Trophoblast cell (in vitro differentiated cells and primary cell): ENCODE results near the gene DHH.

ENCODE experiments used
- DNase-seq, 2 donors: peaks; one replicate each; pipeline ENCODE4 v3.0.0-alpha.2; 2016
- H2AFZ ChIP-seq: 2 replicates; pipeline ENCODE4 v1.6.1; 2013; ENCODE audit warnings: low read length, moderate library complexity, mild to moderate bottlenecking; ENCODE audit not compliant: insufficient read depth, poor library complexity
- H2AK5ac ChIP-seq: 2 replicates; pipeline ENCODE4 v1.6.1; 2013; ENCODE audit warnings: mild to moderate bottlenecking, low read length
- H2BK120ac ChIP-seq: 2 replicates; pipeline ENCODE4 v1.6.1; 2013; ENCODE audit warnings: low read length, mild to moderate bottlenecking, moderate library complexity; ENCODE audit not compliant: insufficient read depth, poor library complexity
- H2BK12ac ChIP-seq: 2 replicates; pipeline ENCODE4 v1.6.1; 2013; ENCODE audit warnings: mild to moderate bottlenecking, low read length, moderate library complexity
- H2BK5ac ChIP-seq: 2 replicates; pipeline ENCODE4 v1.6.1; 2013; ENCODE audit warnings: low read length, low read depth, moderate library complexity, mild to moderate bottlenecking; ENCODE audit not compliant: poor library complexity
- H3K14ac ChIP-seq: 2 replicates; pipeline ENCODE4 v1.6.1; 2013; ENCODE audit warnings: mild to moderate bottlenecking, low read length
- H3K18ac ChIP-seq: 2 replicates; pipeline ENCODE4 v1.6.1; 2013; ENCODE audit warnings: mild to moderate bottlenecking, low read length
- H3K23ac ChIP-seq: 2 replicates; pipeline ENCODE4 v1.6.1; 2013; ENCODE audit warnings: low read length
- H3K27ac ChIP-seq: 2 replicates; pipeline ENCODE4 v1.5.1; 2013; ENCODE audit warnings: low read depth, mild to moderate bottlenecking, inconsistent platforms, low read length, moderate library complexity
- H3K27me3 ChIP-seq: 2 replicates; pipeline ENCODE4 v1.6.1; 2013; ENCODE audit warnings: inconsistent platforms, mild to moderate bottlenecking, low read length, moderate library complexity; ENCODE audit not compliant: insufficient read depth
- H3K36me3 ChIP-seq, 2 experiments: 1 replicate in 1 of 2; 2 replicates in 1 of 2; pipeline ENCODE4 v1.6.1; 2013; ENCODE audit warnings: low read length in 2 of 2, mild to moderate bottlenecking in 2 of 2, moderate library complexity in 1 of 2; ENCODE audit not compliant: insufficient read depth in 2 of 2, control insufficient read depth in 1 of 2
- H3K4ac ChIP-seq: 2 replicates; pipeline ENCODE4 v1.6.1; 2013; ENCODE audit warnings: low read depth, mild to moderate bottlenecking, low read length, moderate library complexity
- H3K4me1 ChIP-seq, 2 experiments: 1 replicate in 1 of 2; 2 replicates in 1 of 2; pipeline ENCODE4 v1.6.1; 2013; ENCODE audit warnings: low read length in 2 of 2, mild to moderate bottlenecking in 2 of 2, moderate library complexity in 1 of 2; ENCODE audit not compliant: insufficient read depth in 2 of 2, control insufficient read depth in 1 of 2
- H3K4me2 ChIP-seq: 2 replicates; pipeline ENCODE4 v1.6.1; 2013; ENCODE audit warnings: inconsistent platforms, mild to moderate bottlenecking, low read length, moderate library complexity
- H3K4me3 ChIP-seq: 2 replicates; pipeline ENCODE4 v1.5.1; 2013; ENCODE audit warnings: mild to moderate bottlenecking, low read depth, low read length, inconsistent platforms
- H3K79me1 ChIP-seq: one replicate; pipeline ENCODE4 v1.6.1; 2013; ENCODE audit warnings: low read length
- H3K79me2 ChIP-seq: 2 replicates; pipeline ENCODE4 v1.6.1; 2013; ENCODE audit warnings: low read length, mild to moderate bottlenecking; ENCODE audit not compliant: control insufficient read depth, insufficient read depth, poor library complexity
- H3K9ac ChIP-seq: 2 replicates; pipeline ENCODE4 v1.6.1; 2013; ENCODE audit warnings: mild to moderate bottlenecking, low read length
- H3K9me3 ChIP-seq: 2 replicates; pipeline ENCODE4 v1.6.1; 2013; ENCODE audit warnings: low read depth, mild to moderate bottlenecking, control low read depth, inconsistent platforms, low read length; ENCODE audit not compliant: insufficient read depth
- H4K12ac ChIP-seq: 2 replicates; pipeline ENCODE4 v1.6.1; 2013; ENCODE audit warnings: low read depth, mild to moderate bottlenecking, low read length, moderate library complexity
- H4K8ac ChIP-seq: 2 replicates; pipeline ENCODE4 v1.6.1; 2013; ENCODE audit warnings: low read depth, mild to moderate bottlenecking, low read length, moderate library complexity
- H4K91ac ChIP-seq: one replicate; pipeline ENCODE4 v1.6.1; 2013; ENCODE audit warnings: low read depth, mild to moderate bottlenecking, low read length, moderate library complexity
- WGBS: extraction: QIAGEN DNeasy Blood & Tissue Kit; methylation state at CpG from one replicate; pipeline ENCODE4 v1.1.7; 2013; ENCODE audit warnings: missing lambda C conversion rate; ENCODE audit not compliant: insufficient read length, insufficient coverage; ENCODE audit errors: extremely low coverage; 5-methylcytosine and 5-hydroxymethylcytosine counted together

Gene DHH

GRCh38 chr12:49058366-49059044, 36.1 kb downstream of the DHH start:
- H3K79me2 ChIP-seq = peaks cover 38% of the 10 kb centered on the region
- no peak overlapping the region for H3K18ac ChIP-seq
- H4K12ac ChIP-seq = no peak overlapping the region
- no peak overlapping the region for H2BK5ac ChIP-seq
- peak overlapping the region; percentile 86 for H3K4me2 ChIP-seq
- no peak for DNase-seq
- no peak overlapping the region for H2AFZ ChIP-seq
- H2BK12ac ChIP-seq = no peak overlapping the region
- peaks cover 18% of the 10 kb centered on the region for H3K79me1 ChIP-seq
- peaks cover 16 to 23% of the 10 kb centered on the region in 2 experiments for H3K36me3 ChIP-seq
- no peak overlapping the region for H4K91ac ChIP-seq
- no peak overlapping the region for H3K23ac ChIP-seq
- peak overlapping the region; percentile 54 for H3K14ac ChIP-seq
- no peak overlapping the region for H4K8ac ChIP-seq
- no CpG with 5 or more reads among the region's 5 CpGs for WGBS
- H3K4me1 ChIP-seq = peaks cover 14 to 24% of the 10 kb centered on the region in 2 experiments
- peak overlapping the region; percentile 92 for H3K4me3 ChIP-seq
- peak overlapping the region; percentile 100 for H3K4ac ChIP-seq
- H3K27me3 ChIP-seq = no peaks in the 10 kb centered on the region
- H3K9me3 ChIP-seq = no peaks in the 10 kb centered on the region
- H3K9ac ChIP-seq = peak overlapping the region; percentile 99
- no peak overlapping the region for H2BK120ac ChIP-seq
- H3K27ac ChIP-seq = no peak overlapping the region
- peak overlapping the region; percentile 66 for H2AK5ac ChIP-seq

- Histone ChIP-seq H3K9me3 (no peaks in the 10 kb centered on the region), H3K36me3 (peaks cover 21 to 29% of the 10 kb centered on the region in 2 experiments), H4K91ac (no peak overlapping the region), H3K79me2 (peaks cover 38% of the 10 kb centered on the region), H3K23ac (no peak overlapping the region), H4K12ac (no peak overlapping the region), H2BK5ac (no peak overlapping the region), H3K14ac (no peak overlapping the region), H3K27me3 (no peaks in the 10 kb centered on the region), H3K4me3 (peak overlapping the region; percentile 23), H3K9ac (no peak overlapping the region), H2BK120ac (no peak overlapping the region), H2BK12ac (no peak overlapping the region), H3K27ac (no peak overlapping the region), H3K4ac (peak overlapping the region; percentile 100), H3K4me1 (peaks cover 14 to 24% of the 10 kb centered on the region in 2 experiments), H3K79me1 (peaks cover 18% of the 10 kb centered on the region), H3K18ac (no peak overlapping the region), H3K4me2 (peak overlapping the region; percentile 86), H2AK5ac (no peak overlapping the region), H4K8ac (no peak overlapping the region), H2AFZ (no peak overlapping the region)
- no CpG with 5 or more reads among the region's 4 CpGs for WGBS
- no peak for DNase-seq
Measured at GRCh38 chr12:49057888-49058287, 36.7 kb downstream of the DHH start.

GRCh38 chr12:49055978-49056754, 38.4 kb downstream of the DHH start:
- no peaks in the 10 kb centered on the region for H3K9me3 ChIP-seq
- no peak overlapping the region for H4K91ac ChIP-seq
- H2BK120ac ChIP-seq = no peak overlapping the region
- no peak overlapping the region for H4K12ac ChIP-seq
- H2BK5ac ChIP-seq = no peak overlapping the region
- no peaks in the 10 kb centered on the region for H3K27me3 ChIP-seq
- H3K79me1 ChIP-seq = peaks cover 18% of the 10 kb centered on the region
- H2AK5ac ChIP-seq = no peak overlapping the region
- no peak overlapping the region for H2AFZ ChIP-seq
- no peak overlapping the region for H3K4me3 ChIP-seq
- H4K8ac ChIP-seq = no peak overlapping the region
- H3K4me1 ChIP-seq = peaks cover 14 to 23% of the 10 kb centered on the region in 2 experiments
- peaks cover 37% of the 10 kb centered on the region for H3K79me2 ChIP-seq
- H3K27ac ChIP-seq = no peak overlapping the region
- peak; percentile 72 to 75 for DNase-seq
- H3K4ac ChIP-seq = peak overlapping the region; percentile 67
- H3K23ac ChIP-seq = no peak overlapping the region
- no peak overlapping the region for H2BK12ac ChIP-seq
- no peak overlapping the region for H3K14ac ChIP-seq
- H3K9ac ChIP-seq = no peak overlapping the region
- WGBS = no CpG with 5 or more reads among the region's 7 CpGs
- no peak overlapping the region for H3K18ac ChIP-seq
- H3K36me3 ChIP-seq = peaks cover 38 to 46% of the 10 kb centered on the region in 2 experiments
- H3K4me2 ChIP-seq = peak overlapping the region; percentile 32

GRCh38 chr12:49055092-49055491, 39.5 kb downstream of the DHH start:
- Histone ChIP-seq H4K8ac (no peak overlapping the region), H3K36me3 (peaks cover 49 to 57% of the 10 kb centered on the region in 2 experiments), H3K4me1 (peaks cover 14 to 21% of the 10 kb centered on the region in 2 experiments), H3K18ac (no peak overlapping the region), H3K4ac (peak overlapping the region; percentile 67), H4K91ac (no peak overlapping the region), H3K9ac (no peak overlapping the region), H2AK5ac (no peak overlapping the region), H3K14ac (no peak overlapping the region), H4K12ac (no peak overlapping the region), H3K79me1 (peaks cover 9% of the 10 kb centered on the region), H3K4me3 (no peak overlapping the region), H2BK120ac (no peak overlapping the region), H3K79me2 (peaks cover 29% of the 10 kb centered on the region), H3K27me3 (no peaks in the 10 kb centered on the region), H3K4me2 (no peak overlapping the region), H2BK12ac (no peak overlapping the region), H3K23ac (no peak overlapping the region), H2BK5ac (no peak overlapping the region), H3K27ac (no peak overlapping the region), H2AFZ (no peak overlapping the region), H3K9me3 (no peaks in the 10 kb centered on the region)
- DNase-seq = no peak
- WGBS = no CpG with 5 or more reads among the region's 4 CpGs
